IMR-90 (cell line): Measurements from ENCODE around the gene RFTN1. TPM values are rescaled to one million over a fixed set of nuclear protein-coding genes. Genes with fewer than 3 reads are reported as not detected.

Experiments used
- ATAC-seq: fragments of 200-7000 bp; cut with Tn5 transposase; 2 replicates; pipeline ENCODE4 v1.9.1; 2020; ENCODE audit warnings: low read depth, mild to moderate bottlenecking, moderate library complexity
- BruUV-seq: library from RNA; stranded (reverse); fragments of 400-500 nt; replicated peaks from 2 replicates; lab custom pipeline; 2021; lab: Mats Ljungman, UMichigan
- CTCF ChIA-PET: fragments of 300-600 bp; formaldehyde crosslinking; extraction: SDS; loops from one replicate; lab custom pipeline; 2021; ENCODE audit warnings: antibody characterized with exemption; lab: Yijun Ruan, JAX
- POLR2A ChIA-PET: fragments of 300-600 bp; sonication (Branson Sonifier 250); formaldehyde crosslinking; loops from one replicate; lab custom pipeline; 2022; ENCODE audit warnings: antibody characterized with exemption; ENCODE audit not compliant: unreplicated experiment; lab: Charles Lee
- DNase-seq: peaks from one replicate; pipeline ENCODE4 v3.0.0; 2013
- H2AFZ ChIP-seq: replicated peaks from 2 replicates; pipeline ENCODE3; 2013; ENCODE audit warnings: low read length, mild to moderate bottlenecking; ENCODE audit not compliant: poor library complexity
- H2AK5ac ChIP-seq: 2 replicates; pipeline ENCODE4 v1.6.1; 2013; ENCODE audit warnings: low read depth, low read length, inconsistent platforms
- H2AK9ac ChIP-seq: replicated peaks from 2 replicates; pipeline ENCODE3; 2013; ENCODE audit warnings: mild to moderate bottlenecking, low read depth, low read length, moderate library complexity; ENCODE audit not compliant: poor library complexity
- H2BK120ac ChIP-seq: 2 replicates; pipeline ENCODE4 v1.6.1; 2013; ENCODE audit warnings: low read depth, low read length, inconsistent platforms
- H2BK15ac ChIP-seq: 3 replicates; pipeline ENCODE4 v1.6.1; 2013; ENCODE audit warnings: low read depth, low read length, inconsistent platforms
- H2BK20ac ChIP-seq: 2 replicates; pipeline ENCODE4 v1.6.1; 2013; ENCODE audit warnings: low read depth, mild to moderate bottlenecking, inconsistent platforms, low read length, moderate library complexity
- H2BK5ac ChIP-seq: 2 replicates; pipeline ENCODE4 v1.6.1; 2013; ENCODE audit warnings: mild to moderate bottlenecking, low read depth, low read length, inconsistent platforms; ENCODE audit not compliant: poor library complexity, severe bottlenecking
- H3K14ac ChIP-seq: replicated peaks from 2 replicates; pipeline ENCODE4 v1.6.1; 2013; ENCODE audit warnings: low read depth, low read length, inconsistent platforms
- H3K18ac ChIP-seq: 2 replicates; pipeline ENCODE4 v1.6.1; 2013; ENCODE audit warnings: low read depth, low read length, control low read depth
- H3K23ac ChIP-seq: 2 replicates; pipeline ENCODE4 v1.6.1; 2013; ENCODE audit warnings: low read depth, low read length, inconsistent platforms
- H3K27ac ChIP-seq: 2 replicates; pipeline ENCODE4 v1.5.1; 2013; ENCODE audit warnings: mild to moderate bottlenecking, control low read depth, low read length; ENCODE audit not compliant: insufficient read depth
- H3K27me3 ChIP-seq: 2 replicates; pipeline ENCODE4 v1.6.1; 2013; ENCODE audit warnings: low read length; ENCODE audit not compliant: control insufficient read depth, insufficient read depth
- H3K36me3 ChIP-seq: 2 replicates; pipeline ENCODE4 v1.6.1; 2013; ENCODE audit warnings: low read length, mixed read lengths; ENCODE audit not compliant: control insufficient read depth, insufficient read depth
- H3K4ac ChIP-seq: 2 replicates; pipeline ENCODE4 v1.6.1; 2013; ENCODE audit warnings: low read depth, low read length, inconsistent platforms
- H3K4me1 ChIP-seq: 2 replicates; pipeline ENCODE4 v1.6.1; 2013; ENCODE audit warnings: low read length, mixed read lengths; ENCODE audit not compliant: control insufficient read depth, insufficient read depth
- H3K4me2 ChIP-seq: 2 replicates; pipeline ENCODE4 v1.6.1; 2013; ENCODE audit warnings: low read depth, mild to moderate bottlenecking, control low read depth, low read length, moderate library complexity
- H3K4me3 ChIP-seq: 2 replicates; pipeline ENCODE4 v1.5.1; 2013; ENCODE audit warnings: low read depth, mild to moderate bottlenecking, control low read depth, low read length, moderate library complexity; ENCODE audit not compliant: insufficient read depth
- H3K56ac ChIP-seq: 2 replicates; pipeline ENCODE4 v1.6.1; 2013; ENCODE audit warnings: low read length, inconsistent platforms; ENCODE audit not compliant: insufficient read depth; ENCODE audit errors: extremely low read depth
- H3K79me1 ChIP-seq, 2 experiments: 2 replicates each; pipeline ENCODE4 v1.6.1; 2013; ENCODE audit warnings: low read length in 2 of 2, inconsistent platforms in 1 of 2, low read depth in 1 of 2
- H3K9ac ChIP-seq: 2 replicates; pipeline ENCODE4 v1.6.1; 2013; ENCODE audit warnings: low read depth, low read length, control low read depth
- H3K9me1 ChIP-seq: 2 replicates; pipeline ENCODE4 v1.6.1; 2013; ENCODE audit warnings: low read length, inconsistent platforms; ENCODE audit not compliant: insufficient read depth
- H3K9me3 ChIP-seq: 2 replicates; pipeline ENCODE4 v1.6.1; 2013; ENCODE audit warnings: low read length; ENCODE audit not compliant: control insufficient read depth, insufficient read depth
- H4K20me1 ChIP-seq: 2 replicates; pipeline ENCODE4 v1.6.1; 2013; ENCODE audit warnings: low read length, inconsistent platforms; ENCODE audit not compliant: insufficient read depth
- H4K5ac ChIP-seq: 2 replicates; pipeline ENCODE4 v1.6.1; 2013; ENCODE audit warnings: mild to moderate bottlenecking, low read depth, low read length, control low read depth
- H4K8ac ChIP-seq, 2 experiments: 2 replicates each; pipeline ENCODE4 v1.6.1; 2013; ENCODE audit warnings: low read depth in 2 of 2, low read length in 2 of 2, control low read depth in 1 of 2, inconsistent platforms in 1 of 2
- H4K91ac ChIP-seq: 2 replicates; pipeline ENCODE4 v1.6.1; 2013; ENCODE audit warnings: low read depth, low read length, inconsistent platforms; ENCODE audit not compliant: insufficient read depth
- BHLHE40 ChIP-seq: fragments of 150-350 bp; IDR thresholded peaks from 2 replicates; pipeline ENCODE4 v1.6.1; 2016; ENCODE audit warnings: mild to moderate bottlenecking, low read depth, low read length
- MAZ ChIP-seq: IDR thresholded peaks from 2 replicates; pipeline ENCODE4 v1.6.1; 2012; ENCODE audit warnings: low read depth, mild to moderate bottlenecking, low read length, improper control_type of control experiment, moderate library complexity, borderline replicate concordance
- POLR2A ChIP-seq: IDR thresholded peaks from 2 replicates; pipeline ENCODE4 v1.6.1; 2012; ENCODE audit warnings: mild to moderate bottlenecking, low read depth, low read length
- RAD21 ChIP-seq: IDR thresholded peaks from 2 replicates; pipeline ENCODE4 v1.6.1; 2012; ENCODE audit warnings: low read length, improper control_type of control experiment
- SMC3 ChIP-seq: fragments of 150-350 bp; IDR thresholded peaks from 2 replicates; pipeline ENCODE4 v1.6.1; 2016; ENCODE audit warnings: low read depth, mild to moderate bottlenecking, antibody characterized with exemption, low read length, moderate library complexity
- WGBS, 2 experiments: methylation state at CpG; one replicate each; pipeline versions ENCODE4 v1.1.5 to v1.1.7; 2013; ENCODE audit warnings: missing lambda C conversion rate in 2 of 2; ENCODE audit not compliant: insufficient read length in 1 of 2; ENCODE audit errors: extremely low coverage in 2 of 2; 5-methylcytosine and 5-hydroxymethylcytosine counted together
- dilution Hi-C: fragments of 300-500 bp; cut with HindIII; formaldehyde crosslinking; loops from one replicate; pipeline ENCODE4 v1.14.3; 2018; ENCODE audit warnings: low sequenced_read_pairs; ENCODE audit not compliant: unreplicated experiment
- in situ Hi-C: fragments of 300-500 bp; cut with MboI; formaldehyde crosslinking; loops from 3 replicates; pipeline ENCODE4 v1.14.3; 2019; ENCODE audit warnings: low sequenced_read_pairs, inconsistent platforms, mixed read lengths
- intact Hi-C: fragments of 100-400 bp; cut with micrococcal nuclease; formaldehyde crosslinking; loops from 2 replicates; pipeline ENCODE4 v1.10.0; 2022
- polyA plus RNA-seq, 3 experiments: library from polyadenylated mRNA; depleted of rRNA; stranded (reverse); fragments of >200 nt; gene quantifications; 2 replicates each; pipeline ENCODE4 v1.2.3, GENCODE V29; 2012; ENCODE audit warnings: low replicate concordance in 1 of 3
- total RNA-seq: library from RNA; depleted of rRNA; stranded (reverse); fragments of >200 nt; gene quantifications from 2 replicates; pipeline ENCODE4 v1.2.3, GENCODE V29; 2012
- TF ChIP-seq, protein P1 (sequence below): conservative IDR thresholded peaks from 2 replicates; pipeline ENCODE4 v1.5.1; 2012; ENCODE audit warnings: mild to moderate bottlenecking, low read depth, low read length, improper control_type of control experiment

RFTN1 gene
- total and polyA plus RNA-seq, 2 of the 4 experiments (the other 2 are of a cell fraction): 45.0 to 52.0 TPM

DNA sequence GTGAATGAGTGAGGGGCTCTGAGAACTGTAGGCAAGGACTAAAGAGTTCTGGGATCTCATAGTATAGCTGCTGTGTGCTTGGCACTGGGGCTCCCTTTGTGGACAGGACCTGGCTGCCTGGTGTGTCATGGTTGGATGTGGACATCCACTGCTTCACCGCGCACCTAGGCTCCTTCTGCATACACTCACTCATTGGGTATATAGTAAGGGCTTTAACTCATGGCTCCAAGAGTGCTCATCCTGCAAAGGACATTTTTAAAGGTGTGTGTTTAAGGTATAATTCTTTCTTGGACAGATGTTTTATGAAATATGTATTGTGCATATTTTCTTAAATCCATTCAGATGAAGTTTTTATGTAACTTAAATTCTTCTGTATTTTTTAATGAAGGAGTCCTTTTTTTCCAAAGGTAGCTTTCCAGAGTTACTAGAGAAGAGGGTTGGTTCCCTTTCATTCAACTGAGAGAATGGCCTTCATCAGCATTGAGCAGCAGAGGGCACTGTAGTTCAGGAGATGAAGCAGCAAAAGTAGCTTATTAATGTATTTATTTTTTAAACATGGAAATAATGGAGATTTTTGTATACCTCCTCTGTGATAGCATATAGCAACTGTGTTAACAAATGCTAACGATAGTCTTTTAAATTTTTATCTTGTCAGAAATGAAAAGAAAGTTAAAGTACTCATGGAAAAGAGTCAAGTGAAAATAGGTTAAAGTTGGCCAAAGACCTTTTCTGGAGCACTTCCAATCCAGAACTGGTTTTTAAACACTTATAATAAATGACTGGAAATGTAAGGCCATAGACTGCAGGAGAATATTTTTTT lies 223.3 kb downstream of the RFTN1 start:
- no peak overlapping the region for H3K4me2 ChIP-seq
- no peak overlapping the region for H2AK9ac ChIP-seq
- in situ Hi-C loops: loop anchor here (25.0 kb wide), 3 partner anchors 597 to 947 kb away; partner anchors contain the start of gene PLCL2
- no peak overlapping the region for H2BK5ac ChIP-seq
- H3K4me1 ChIP-seq: peaks cover 2% of the 10 kb centered on the region; the same call in 1 of the 2 replicates
- no peak overlapping the region for H3K4ac ChIP-seq
- no peaks in the 10 kb centered on the region for H4K20me1 ChIP-seq
- no peaks in the 10 kb centered on the region for H3K9me3 ChIP-seq
- no peak overlapping the region for H2BK15ac ChIP-seq
- peak; percentile 81 for ATAC-seq
- no peak overlapping the region for H4K5ac ChIP-seq
- no peak overlapping the region for H3K27ac ChIP-seq
- no peaks in the 10 kb centered on the region; the same call in 1 of the 2 replicates for H3K36me3 ChIP-seq
- ChIA-PET CTCF (interaction anchor here (0.6 to 2.1 kb wide), 17 partner anchors 9 to 266 kb away, joined by 3 to 18 read pairs (median 4); no protein-coding TSS in a partner anchor), POLR2A (interaction anchor here (0.6 kb wide), 2 partner anchors 75 to 268 kb away, joined by 3 to 4 read pairs; no protein-coding TSS in a partner anchor)
- H3K27me3 ChIP-seq: no peaks in the 10 kb centered on the region
- no peak overlapping the region for H4K91ac ChIP-seq
- WGBS, 2 experiments: no CpG with 5 or more reads among the region's 3 CpGs
- no peaks in the 10 kb centered on the region for H3K9me1 ChIP-seq
- H4K8ac ChIP-seq: no peak overlapping the region
- no peak overlapping the region for H3K56ac ChIP-seq
- no peak overlapping the region for H3K18ac ChIP-seq
- no peak overlapping the region for H2BK20ac ChIP-seq
- H2AFZ ChIP-seq: no peak overlapping the region
- no peak for TF ChIP-seq MAZ
- TF ChIP-seq, protein P1, sequence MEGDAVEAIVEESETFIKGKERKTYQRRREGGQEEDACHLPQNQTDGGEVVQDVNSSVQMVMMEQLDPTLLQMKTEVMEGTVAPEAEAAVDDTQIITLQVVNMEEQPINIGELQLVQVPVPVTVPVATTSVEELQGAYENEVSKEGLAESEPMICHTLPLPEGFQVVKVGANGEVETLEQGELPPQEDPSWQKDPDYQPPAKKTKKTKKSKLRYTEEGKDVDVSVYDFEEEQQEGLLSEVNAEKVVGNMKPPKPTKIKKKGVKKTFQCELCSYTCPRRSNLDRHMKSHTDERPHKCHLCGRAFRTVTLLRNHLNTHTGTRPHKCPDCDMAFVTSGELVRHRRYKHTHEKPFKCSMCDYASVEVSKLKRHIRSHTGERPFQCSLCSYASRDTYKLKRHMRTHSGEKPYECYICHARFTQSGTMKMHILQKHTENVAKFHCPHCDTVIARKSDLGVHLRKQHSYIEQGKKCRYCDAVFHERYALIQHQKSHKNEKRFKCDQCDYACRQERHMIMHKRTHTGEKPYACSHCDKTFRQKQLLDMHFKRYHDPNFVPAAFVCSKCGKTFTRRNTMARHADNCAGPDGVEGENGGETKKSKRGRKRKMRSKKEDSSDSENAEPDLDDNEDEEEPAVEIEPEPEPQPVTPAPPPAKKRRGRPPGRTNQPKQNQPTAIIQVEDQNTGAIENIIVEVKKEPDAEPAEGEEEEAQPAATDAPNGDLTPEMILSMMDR: peak; percentile 90
- no peak for TF ChIP-seq POLR2A
- TF ChIP-seq SMC3: peak; percentile 94
- peak; percentile 96 for TF ChIP-seq RAD21
- no peak for TF ChIP-seq BHLHE40
- H3K14ac ChIP-seq: no peak overlapping the region
- dilution Hi-C loops: loop anchor here (25.0 kb wide), 1 partner anchor 247 kb away; no protein-coding TSS in a partner anchor
- intact Hi-C loops: loop anchor here (1.0 kb wide), 2 partner anchors 227 to 260 kb away; no protein-coding TSS in a partner anchor
- H3K23ac ChIP-seq: no peak overlapping the region
- no peak overlapping the region; the same call in 1 of the 2 replicates for H3K9ac ChIP-seq
- no peak overlapping the region for H3K4me3 ChIP-seq
- no peaks in the 10 kb centered on the region for H3K79me1 ChIP-seq
- H2BK120ac ChIP-seq: no peak overlapping the region
- no TSS peak for BruUV-seq
- no peak overlapping the region for H2AK5ac ChIP-seq
- peak; percentile 67 for DNase-seq
